K562 (cell line): ENCODE measurements around the gene EPHB1. TPM values are rescaled to one million over a fixed set of nuclear protein-coding genes. Genes with fewer than 3 reads are reported as not detected.

Experiments used
- ATAC-seq: fragments of 200-7000 bp; cut with Tn5 transposase; 3 replicates; pipeline ENCODE4 v1.9.1; 2020; ENCODE audit warnings: moderate library complexity
- BruUV-seq: library from RNA; stranded (reverse); fragments of 400-500 nt; replicated peaks from 2 replicates; lab custom pipeline; 2021; lab: Mats Ljungman, UMichigan
- CTCF ChIA-PET: fragments of 300-600 bp; formaldehyde crosslinking; extraction: SDS; loops from one replicate; lab custom pipeline; 2021; ENCODE audit warnings: low intra/inter-chr PET ratio; lab: Yijun Ruan, JAX
- POLR2A ChIA-PET: fragments of 300-600, 350-650 bp; sonication (Branson Sonifier 250); formaldehyde crosslinking; extraction: SDS; loops from one replicate; lab custom pipeline; 2021; ENCODE audit warnings: antibody characterized with exemption, inconsistent platforms; lab: Yijun Ruan, JAX
- DNase-seq, 4 experiments: peaks; one replicate each; pipeline versions ENCODE4 v3.0.0 to v3.0.0-alpha.2; 2011 to 2018; ENCODE audit warnings: low spot score in 3 of 4, mixed read lengths in 3 of 4; ENCODE audit errors: extremely low read depth in 1 of 4
- FAIRE-seq: peaks from 2 replicates; lab custom pipeline; 2011; peaks lifted over from hg19 to GRCh38; lab: Jason Lieb, UNC
- H2AFZ ChIP-seq: 2 replicates; pipeline ENCODE4 v1.6.0; 2011; ENCODE audit warnings: low read depth, low read length, control low read depth, inconsistent platforms
- H3K27ac ChIP-seq: fragments of 200-600 bp; 3 replicates; pipeline ENCODE4 v1.8.0; 2011; ENCODE audit warnings: low read depth, mild to moderate bottlenecking, control low read depth, inconsistent platforms, low read length, moderate library complexity, mixed read lengths; ENCODE audit errors: extremely low read depth
- H3K27me3 ChIP-seq, 2 experiments: fragments of 300-600 bp in 1 of 2; 2 replicates in 1 of 2; 3 replicates in 1 of 2; pipeline versions ENCODE4 v1.6.0 to v1.8.0; 2011; ENCODE audit warnings: inconsistent platforms in 2 of 2, low read length in 2 of 2, mild to moderate bottlenecking in 1 of 2, mixed read lengths in 1 of 2, moderate library complexity in 1 of 2; ENCODE audit not compliant: control insufficient read depth in 2 of 2, insufficient read depth in 2 of 2
- H3K36me3 ChIP-seq: fragments of 300-600 bp; 3 replicates; pipeline ENCODE4 v1.8.0; 2011; ENCODE audit warnings: mild to moderate bottlenecking, low read length, inconsistent platforms; ENCODE audit not compliant: control insufficient read depth, insufficient read depth
- H3K4me1 ChIP-seq, 2 experiments: fragments of 200-600 bp in 1 of 2; replicated peaks in 1 of 2; 2 replicates in 1 of 2; 3 replicates in 1 of 2; pipeline versions ENCODE4 v1.5.1 to v1.8.0; 2011; ENCODE audit warnings: inconsistent platforms in 2 of 2, low read length in 2 of 2, mild to moderate bottlenecking in 1 of 2, mixed read lengths in 1 of 2, moderate library complexity in 1 of 2; ENCODE audit not compliant: control insufficient read depth in 2 of 2, insufficient read depth in 2 of 2
- H3K4me2 ChIP-seq: 2 replicates; pipeline ENCODE4 v1.6.1; 2011; ENCODE audit warnings: low read length, control low read depth, inconsistent platforms, mixed read lengths; ENCODE audit not compliant: insufficient read depth
- H3K4me3 ChIP-seq: fragments of 200-600 bp; sonication (generic), shearing (Covaris generic); 2 replicates; pipeline ENCODE4 v1.5.1; 2016; ENCODE audit warnings: control low read depth, inconsistent platforms
- H3K79me2 ChIP-seq: fragments of 200-600 bp; 3 replicates; pipeline ENCODE4 v1.8.0; 2011; ENCODE audit warnings: low read length, inconsistent platforms; ENCODE audit not compliant: control insufficient read depth, insufficient read depth
- H3K9ac ChIP-seq, 2 experiments: 2 replicates each; pipeline versions ENCODE4 v1.6.0 to v1.6.1; 2011; ENCODE audit warnings: low read depth in 2 of 2, low read length in 2 of 2, control low read depth in 1 of 2, inconsistent platforms in 1 of 2, mild to moderate bottlenecking in 1 of 2, mixed read lengths in 1 of 2; ENCODE audit not compliant: insufficient read depth in 1 of 2
- H3K9me1 ChIP-seq: one replicate; pipeline ENCODE4 v1.6.0; 2011; ENCODE audit warnings: inconsistent platforms, mild to moderate bottlenecking, low read length, moderate library complexity; ENCODE audit not compliant: control insufficient read depth, insufficient read depth
- H3K9me3 ChIP-seq: replicated peaks from 2 replicates; pipeline ENCODE4 v1.5.1; 2011; ENCODE audit warnings: low read depth, low read length, inconsistent platforms; ENCODE audit not compliant: control insufficient read depth, insufficient read depth
- H4K20me1 ChIP-seq: replicated peaks from 2 replicates; pipeline ENCODE4 v1.6.1; 2011; ENCODE audit warnings: low read length, inconsistent platforms, mixed read lengths; ENCODE audit not compliant: control insufficient read depth, insufficient read depth
- ASH1L ChIP-seq: fragments of 450-650 bp; IDR thresholded peaks from 2 replicates; pipeline ENCODE4 v1.6.1; 2018; ENCODE audit warnings: borderline replicate concordance, mild to moderate bottlenecking, low read depth; ENCODE audit not compliant: partially characterized antibody
- ATF1 ChIP-seq, 2 experiments: fragments of 450-650 bp in 1 of 2; IDR thresholded peaks; 2 replicates each; pipeline ENCODE4 v1.6.1; 2016; ENCODE audit warnings: missing compliant biosample characterization in 1 of 2, missing genetic modification characterization in 1 of 2
- BDP1 ChIP-seq: IDR thresholded peaks from 3 replicates; pipeline ENCODE4 v1.6.1; 2011; ENCODE audit not compliant: insufficient read length, insufficient read depth
- FOXJ2 ChIP-seq: fragments of 200-800 bp; sonication (Bioruptor generic); IDR thresholded peaks from 2 replicates; pipeline ENCODE4 v1.6.1; 2016; ENCODE audit warnings: missing genetic modification characterization, missing compliant biosample characterization
- GTF2E2 ChIP-seq: fragments of 200-800 bp; sonication (Bioruptor generic); IDR thresholded peaks from 2 replicates; pipeline ENCODE4 v1.6.1; 2016; ENCODE audit warnings: missing genetic modification characterization, missing compliant biosample characterization
- RBM34 ChIP-seq: fragments of 200-400 bp; formaldehyde crosslinking; IDR thresholded peaks from 2 replicates; pipeline ENCODE4 v1.6.1; 2018; ENCODE audit warnings: low read length, borderline replicate concordance; ENCODE audit not compliant: insufficient read depth
- SRSF3 ChIP-seq: fragments of 200-400 bp; formaldehyde crosslinking; IDR thresholded peaks from 2 replicates; pipeline ENCODE4 v1.6.1; 2016; ENCODE audit warnings: mild to moderate bottlenecking, low read length, moderate library complexity; ENCODE audit not compliant: insufficient read depth
- ZBTB7A ChIP-seq: IDR thresholded peaks from 2 replicates; pipeline ENCODE4 v1.6.1; 2011; ENCODE audit warnings: low read depth, mild to moderate bottlenecking, low read length, moderate library complexity, borderline replicate concordance; ENCODE audit not compliant: control insufficient read depth
- ZNF12 ChIP-seq: sonication (generic); formaldehyde crosslinking; IDR thresholded peaks from 2 replicates; pipeline ENCODE4 v1.4.0; 2020; ENCODE audit warnings: mild to moderate bottlenecking, missing genetic modification reagents
- ZNF224 ChIP-seq: sonication (generic); formaldehyde crosslinking; IDR thresholded peaks from 2 replicates; pipeline ENCODE4 v1.8.0; 2022; ENCODE audit warnings: mild to moderate bottlenecking, missing genetic modification reagents
- ZNF324 ChIP-seq: fragments of 250-450 bp; sonication (Bioruptor Pico); IDR thresholded peaks from 2 replicates; pipeline ENCODE4 v1.4.0; 2020; ENCODE audit warnings: mild to moderate bottlenecking
- ZNF41 ChIP-seq: fragments of 250-450 bp; sonication (Bioruptor Pico); conservative IDR thresholded peaks from 2 replicates; pipeline ENCODE4 v1.4.0; 2020; ENCODE audit warnings: mild to moderate bottlenecking
- ZNF583 ChIP-seq: fragments of 250-450 bp; sonication (Bioruptor Pico); IDR thresholded peaks from 2 replicates; pipeline ENCODE4 v1.4.0; 2020
- WGBS: fragments of 100-300 bp; shearing (Covaris generic); methylation state at CpG from one replicate; pipeline ENCODE4 v1.1.6; 2016; ENCODE audit warnings: low coverage, mixed read lengths; ENCODE audit not compliant: insufficient coverage; ENCODE audit errors: missing lambda C conversion rate; 5-methylcytosine and 5-hydroxymethylcytosine counted together
- in situ Hi-C: fragments of 300-500 bp; cut with MboI; formaldehyde crosslinking; loops from 4 replicates; pipeline ENCODE4 v1.15.0; 2018; ENCODE audit warnings: inconsistent platforms, mixed read lengths
- intact Hi-C: fragments of 100-400 bp; cut with micrococcal nuclease; formaldehyde crosslinking; loops from 2 replicates; pipeline ENCODE4 v1.14.2; 2022
- polyA plus RNA-seq, 8 experiments: library from polyadenylated mRNA; depleted of rRNA in 4 of 8; stranded (reverse) in 5 of 8; unstranded in 3 of 8; fragments of >200 nt; fragmentation: Nextera tagmentation in 2 of 8; fragmentation: Illumina TruSeq in 1 of 8; extraction: Ambion mirVana in 2 of 8; extraction: Trizol in 1 of 8; gene quantifications; 2 replicates each; pipeline versions ENCODE4 v1.2.1 to v1.2.3, GENCODE V29; 2011 to 2014; ENCODE audit warnings: inconsistent platforms in 1 of 8, missing spikeins in 1 of 8
- total RNA-seq, 7 experiments: library from RNA; depleted of rRNA in 6 of 7; stranded (reverse); fragments of >200 nt in 6 of 7; fragmentation: Illumina TruSeq in 2 of 7; extraction: Trizol in 2 of 7; gene quantifications; 2 replicates each; pipeline versions ENCODE4 v1.2.1 to v1.2.3, GENCODE V29; 2011 to 2021; ENCODE audit warnings: low replicate concordance in 1 of 7

The EPHB1 gene
- total and polyA plus RNA-seq, 9 of the 15 experiments (the other 6 are each of a cell fraction or from before 2014, with no cell fraction given), result 0.29 TPM; not detected in 8

- TF ChIP-seq ZNF41 (CRISPR knock-in tag) (no peak), BDP1 (no peak), ZNF12 (CRISPR knock-in tag) (no peak), RBM34 (no peak), SRSF3 (no peak)
Measured at GRCh38 chr3:134810850-134811249, 15.8 kb downstream of the EPHB1 start (continued).

- no peak overlapping the region for H3K27ac ChIP-seq
- H4K20me1 ChIP-seq, result no peaks in the 10 kb centered on the region
- no peak for TF ChIP-seq ASH1L
- no peak for TF ChIP-seq ZNF583 (CRISPR knock-in tag)
- no peak for TF ChIP-seq ZNF224 (CRISPR knock-in tag)
- no peak for TF ChIP-seq GTF2E2
- no peak for TF ChIP-seq ZBTB7A
- no peak for TF ChIP-seq ATF1 (CRISPR knock-in tag; IDR thresholded peaks at IDR 0.05)
- no peak for TF ChIP-seq ATF1 (tag; IDR thresholded peaks at IDR 0.05)
- TF ChIP-seq FOXJ2 (tag), result no peak
- TF ChIP-seq ZNF324 (CRISPR knock-in tag), result no peak
- intact Hi-C loops (no loop called here), in situ Hi-C loops (no loop called here)
- no peak overlapping the region for H2AFZ ChIP-seq
- BruUV-seq, result no TSS peak
- no peak for FAIRE-seq
- no peak for DNase-seq
- no peaks in the 10 kb centered on the region for H3K9me3 ChIP-seq
- no peaks in the 10 kb centered on the region for H3K4me1 ChIP-seq
- ChIA-PET CTCF (no interaction called here), POLR2A (no interaction called here)
- H3K4me2 ChIP-seq, result no peak overlapping the region
- 0% methylated on average over 1 of the region's 1 CpG for WGBS
- no peaks in the 10 kb centered on the region for H3K27me3 ChIP-seq
- no peak overlapping the region for H3K4me3 ChIP-seq
- no peaks in the 10 kb centered on the region for H3K79me2 ChIP-seq
- H3K9me1 ChIP-seq, result no peaks in the 10 kb centered on the region
- H3K9ac ChIP-seq, result no peak overlapping the region
- ATAC-seq, result no peak
- no peaks in the 10 kb centered on the region for H3K36me3 ChIP-seq
Measured at GRCh38 chr3:134813618-134814017, 18.6 kb downstream of the EPHB1 start.
